ENCODE results near the gene OR5M3. TPM values are rescaled to one million over a fixed set of nuclear protein-coding genes. Genes with fewer than 3 reads are reported as not detected.

OR5M3 gene
- total RNA-seq, 1 experiment from 2014 or later = not detected

GRCh38 chr11:56486801-56487200 lies 13.6 kb upstream of the OR5M3 start:
- TF ChIP-seq ZNF121 (CRISPR knock-in tag; IDR thresholded peaks at IDR 0.05) (no peak), PREB (CRISPR knock-in tag; IDR thresholded peaks at IDR 0.05; ENCODE audit: borderline replicate concordance) (no peak), ATF1 (CRISPR knock-in tag; IDR thresholded peaks at IDR 0.05) (no peak), NR1H2 (CRISPR knock-in tag; IDR thresholded peaks at IDR 0.05) (no peak), ETV6 (CRISPR knock-in tag; IDR thresholded peaks at IDR 0.05) (no peak), PRRX2 (CRISPR knock-in tag; IDR thresholded peaks at IDR 0.05) (no peak), GTF2I (CRISPR knock-in tag; conservative IDR thresholded peaks at IDR 0.05) (no peak), NR2C2 (CRISPR knock-in tag; IDR thresholded peaks at IDR 0.05) (no peak), TEAD1 (CRISPR knock-in tag; IDR thresholded peaks at IDR 0.05) (no peak), PRDM15 (CRISPR knock-in tag; IDR thresholded peaks at IDR 0.05) (no peak), ZNF138 (CRISPR knock-in tag; conservative IDR thresholded peaks at IDR 0.05) (no peak), ZBTB21 (CRISPR knock-in tag; IDR thresholded peaks at IDR 0.05; ENCODE audit: borderline replicate concordance) (no peak), ZNF263 (CRISPR knock-in tag; IDR thresholded peaks at IDR 0.05; ENCODE audit: low read depth) (no peak), NFE2L1 (CRISPR knock-in tag; IDR thresholded peaks at IDR 0.05) (no peak), MLX (CRISPR knock-in tag; IDR thresholded peaks at IDR 0.05) (no peak), ZNF423 (CRISPR knock-in tag; IDR thresholded peaks at IDR 0.05) (no peak), MAX (CRISPR knock-in tag; IDR thresholded peaks at IDR 0.05) (no peak)

GRCh38 chr11:56474729-56475235 lies 1.6 kb upstream of the OR5M3 start:
- H3K9me3 Mint-ChIP-seq = peaks cover 6% of the 10 kb centered on the region
- no peak overlapping the region for H3K27ac Mint-ChIP-seq
- TF ChIP-seq PREB (CRISPR knock-in tag; IDR thresholded peaks at IDR 0.05; ENCODE audit: borderline replicate concordance) (no peak), ZNF396 (CRISPR knock-in tag; IDR thresholded peaks at IDR 0.05; ENCODE audit: borderline replicate concordance) (no peak), ZNF671 (CRISPR knock-in tag; IDR thresholded peaks at IDR 0.05) (no peak), CTCF (IDR thresholded peaks at IDR 0.05) (no peak), TEAD1 (CRISPR knock-in tag; IDR thresholded peaks at IDR 0.05) (no peak), TEAD4 (CRISPR knock-in tag; IDR thresholded peaks at IDR 0.05) (no peak), AFF4 (CRISPR knock-in tag; IDR thresholded peaks at IDR 0.05; ENCODE audit: borderline replicate concordance) (no peak)

More at GRCh38 chr11:56486801-56487200, 13.6 kb upstream of the OR5M3 start:
- Mint-ChIP-seq H3K9me3 (peaks cover 18% of the 10 kb centered on the region), H3K4me3 (no peak overlapping the region), H3K27me3 (ENCODE audit: low read depth) (no peaks in the 10 kb centered on the region), H3K36me3 (peaks cover 10% of the 10 kb centered on the region; the same call in 1 of the 2 replicates), H3K4me1 (no peaks in the 10 kb centered on the region), H3K27ac (no peak overlapping the region)
- CTCF ChIA-PET = no interaction called here
- POLR2A ChIA-PET = no interaction called here
- ATAC-seq (no peak), DNase-seq (ENCODE audit: low spot score) (no peak)

More at GRCh38 chr11:56474729-56475235, 1.6 kb upstream of the OR5M3 start:
- Mint-ChIP-seq H3K4me3 (no peak overlapping the region), H3K27me3 (ENCODE audit: low read depth) (no peaks in the 10 kb centered on the region), H3K4me1 (no peaks in the 10 kb centered on the region), H3K36me3 (no peaks in the 10 kb centered on the region)
- ChIA-PET POLR2A (no interaction called here), CTCF (no interaction called here)
- DNase-seq (ENCODE audit: low spot score) (no peak), ATAC-seq (no peak)
